DOHH2 (cell line): ENCODE measurements around the gene TMEM184A.

ENCODE experiments used
- H3F3A ChIP-seq: fragments of 200-600 bp; sonication (generic), shearing (Covaris generic); 2 replicates; pipeline ENCODE4 v1.6.0; 2016; ENCODE audit warnings: antibody characterized with exemption, mild to moderate bottlenecking; ENCODE audit not compliant: control insufficient read depth, insufficient read depth
- H3K27ac ChIP-seq: fragments of 200-600 bp; sonication (generic); 2 replicates; pipeline ENCODE4 v1.5.1; 2014; ENCODE audit warnings: low read depth, mild to moderate bottlenecking, low read length, moderate library complexity
- H3K27me3 ChIP-seq: fragments of 200-600 bp; sonication (generic); 2 replicates; pipeline ENCODE4 v1.6.1; 2014; ENCODE audit warnings: mild to moderate bottlenecking, low read length, mixed read lengths; ENCODE audit not compliant: control insufficient read depth
- H3K36me3 ChIP-seq: fragments of 200-600 bp; sonication (generic); 2 replicates; pipeline ENCODE4 v1.6.1; 2014; ENCODE audit warnings: mild to moderate bottlenecking, low read length, moderate library complexity, mixed read lengths; ENCODE audit not compliant: control insufficient read depth
- H3K4me1 ChIP-seq: fragments of 200-600 bp; sonication (generic); 2 replicates; pipeline ENCODE4 v1.6.1; 2014; ENCODE audit warnings: mild to moderate bottlenecking, low read length, mixed read lengths; ENCODE audit not compliant: control insufficient read depth
- H3K4me2 ChIP-seq: fragments of 200-600 bp; sonication (generic); 2 replicates; pipeline ENCODE4 v1.6.0; 2014; ENCODE audit warnings: mild to moderate bottlenecking, low read length, moderate library complexity
- H3K4me3 ChIP-seq: fragments of 200-600 bp; sonication (generic); 2 replicates; pipeline ENCODE4 v1.5.1; 2014; ENCODE audit warnings: mild to moderate bottlenecking, low read length, mixed read lengths
- H3K79me2 ChIP-seq: fragments of 200-600 bp; sonication (generic); 2 replicates; pipeline ENCODE4 v1.6.1; 2014; ENCODE audit warnings: mild to moderate bottlenecking, low read length, mixed read lengths; ENCODE audit not compliant: control insufficient read depth
- H3K9me2 ChIP-seq: fragments of 200-600 bp; sonication (generic); replicated peaks from 2 replicates; pipeline ENCODE4 v1.6.1; 2014; ENCODE audit warnings: mild to moderate bottlenecking, low read length, mixed read lengths; ENCODE audit not compliant: control insufficient read depth
- H3K9me3 ChIP-seq: fragments of 200-600 bp; sonication (generic); 2 replicates; pipeline ENCODE4 v1.6.1; 2014; ENCODE audit warnings: antibody characterized with exemption, low read length, mixed read lengths; ENCODE audit not compliant: control insufficient read depth, insufficient read depth
- H4K20me1 ChIP-seq: fragments of 200-600 bp; sonication (generic); 2 replicates; pipeline ENCODE4 v1.6.0; 2014; ENCODE audit warnings: low read depth, mild to moderate bottlenecking, antibody characterized with exemption, low read length, moderate library complexity; ENCODE audit not compliant: control insufficient read depth, insufficient read depth
- CTCF ChIP-seq: fragments of 200-600 bp; sonication (generic); IDR thresholded peaks from one replicate; pipeline ENCODE4 v1.5.1; 2014; ENCODE audit warnings: antibody characterized with exemption, mild to moderate bottlenecking, low read depth, low read length; ENCODE audit not compliant: poor library complexity, severe bottlenecking
- EZH2phosphoT487 ChIP-seq: fragments of 200-600 bp; sonication (generic); IDR thresholded peaks from 2 replicates; pipeline ENCODE4 v1.6.1; 2017; ENCODE audit warnings: borderline replicate concordance, mild to moderate bottlenecking, antibody characterized with exemption, low read length, moderate library complexity, mixed read lengths

The TMEM184A gene

GRCh38 chr7:1561036-1561940 lies 5.3 kb upstream of the TMEM184A start:
- Histone ChIP-seq H3K79me2 (no peaks in the 10 kb centered on the region), H3F3A (no peaks in the 10 kb centered on the region), H3K27me3 (no peaks in the 10 kb centered on the region), H3K4me3 (no peak overlapping the region), H4K20me1 (no peaks in the 10 kb centered on the region), H3K4me1 (0 out of 2 replicates have a peak, but pooled peaks cover 3% of the 10 kb centered on the region), H3K9me3 (no peaks in the 10 kb centered on the region), H3K36me3 (peaks cover 7% of the 10 kb centered on the region; the same call in 1 of the 2 replicates), H3K9me2 (no peaks in the 10 kb centered on the region), H3K27ac (no peak overlapping the region), H3K4me2 (no peak overlapping the region)
- TF ChIP-seq EZH2phosphoT487 (no peak), CTCF (no peak)

GRCh38 chr7:1560620-1561031 lies 4.6 kb upstream of the TMEM184A start:
- TF ChIP-seq CTCF: no peak
- TF ChIP-seq EZH2phosphoT487: no peak
- H3F3A ChIP-seq: no peaks in the 10 kb centered on the region
- H3K4me3 ChIP-seq: no peak overlapping the region
- H3K79me2 ChIP-seq: no peaks in the 10 kb centered on the region
- H3K36me3 ChIP-seq: peaks cover 7% of the 10 kb centered on the region; the same call in 1 of the 2 replicates
- 0 out of 2 replicates have a peak, but pooled peaks cover 3% of the 10 kb centered on the region for H3K4me1 ChIP-seq
- no peaks in the 10 kb centered on the region for H3K27me3 ChIP-seq
- H4K20me1 ChIP-seq: no peaks in the 10 kb centered on the region
- H3K9me3 ChIP-seq: no peaks in the 10 kb centered on the region
- H3K4me2 ChIP-seq: no peak overlapping the region
- no peaks in the 10 kb centered on the region for H3K9me2 ChIP-seq
- no peak overlapping the region for H3K27ac ChIP-seq

- TF ChIP-seq EZH2phosphoT487: no peak
- TF ChIP-seq CTCF: no peak
- no peaks in the 10 kb centered on the region for H3K79me2 ChIP-seq
- H3K27me3 ChIP-seq: no peaks in the 10 kb centered on the region
- no peak overlapping the region for H3K27ac ChIP-seq
- H3K9me2 ChIP-seq: no peaks in the 10 kb centered on the region
- peaks cover 8% of the 10 kb centered on the region; the same call in 1 of the 2 replicates for H3K4me1 ChIP-seq
- H3K36me3 ChIP-seq: 0 out of 2 replicates have a peak, but pooled peaks cover under 1% of the 10 kb centered on the region
- no peaks in the 10 kb centered on the region for H4K20me1 ChIP-seq
- H3F3A ChIP-seq: no peaks in the 10 kb centered on the region
- no peaks in the 10 kb centered on the region for H3K9me3 ChIP-seq
- no peak overlapping the region for H3K4me2 ChIP-seq
- H3K4me3 ChIP-seq: no peak overlapping the region
These were observed 3.9 kb upstream of the TMEM184A start for GRCh38 chr7:1559626-1560590.
